ENCODE measurements around the gene ZFP36L1.

DNA sequence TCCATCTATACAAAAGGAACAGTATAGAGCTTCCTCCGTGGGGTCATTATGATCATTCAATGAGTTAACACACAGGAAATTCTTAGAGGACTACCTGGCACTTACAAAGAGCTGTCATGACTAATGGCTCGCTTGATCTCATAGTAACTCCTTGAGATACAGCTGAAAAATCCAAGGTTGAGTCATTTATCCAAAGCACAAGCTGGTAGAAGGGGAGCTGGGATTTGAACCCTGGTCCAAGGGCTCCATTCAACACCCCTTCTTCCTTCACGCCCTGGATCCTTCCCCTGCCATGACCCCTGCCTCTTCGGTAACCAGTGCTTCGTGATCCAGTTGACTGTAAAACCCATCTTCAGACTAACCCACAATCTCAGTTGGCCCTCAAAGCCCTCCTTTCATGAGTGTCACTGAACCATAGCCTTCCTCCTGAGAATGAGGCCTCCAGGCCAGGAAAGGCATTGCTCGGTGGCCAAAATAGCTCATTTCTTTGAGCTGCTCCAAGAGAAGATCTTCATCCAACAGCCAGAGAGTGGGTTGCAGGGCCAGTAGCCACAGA, 7.8 kb downstream of the ZFP36L1 start:
- TF ChIP-seq, protein P1, sequence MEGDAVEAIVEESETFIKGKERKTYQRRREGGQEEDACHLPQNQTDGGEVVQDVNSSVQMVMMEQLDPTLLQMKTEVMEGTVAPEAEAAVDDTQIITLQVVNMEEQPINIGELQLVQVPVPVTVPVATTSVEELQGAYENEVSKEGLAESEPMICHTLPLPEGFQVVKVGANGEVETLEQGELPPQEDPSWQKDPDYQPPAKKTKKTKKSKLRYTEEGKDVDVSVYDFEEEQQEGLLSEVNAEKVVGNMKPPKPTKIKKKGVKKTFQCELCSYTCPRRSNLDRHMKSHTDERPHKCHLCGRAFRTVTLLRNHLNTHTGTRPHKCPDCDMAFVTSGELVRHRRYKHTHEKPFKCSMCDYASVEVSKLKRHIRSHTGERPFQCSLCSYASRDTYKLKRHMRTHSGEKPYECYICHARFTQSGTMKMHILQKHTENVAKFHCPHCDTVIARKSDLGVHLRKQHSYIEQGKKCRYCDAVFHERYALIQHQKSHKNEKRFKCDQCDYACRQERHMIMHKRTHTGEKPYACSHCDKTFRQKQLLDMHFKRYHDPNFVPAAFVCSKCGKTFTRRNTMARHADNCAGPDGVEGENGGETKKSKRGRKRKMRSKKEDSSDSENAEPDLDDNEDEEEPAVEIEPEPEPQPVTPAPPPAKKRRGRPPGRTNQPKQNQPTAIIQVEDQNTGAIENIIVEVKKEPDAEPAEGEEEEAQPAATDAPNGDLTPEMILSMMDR (IDR thresholded peaks at IDR 0.05 in 8 of 11, conservative IDR thresholded peaks at IDR 0.05 in 3 of 11), result no peak
- TF ChIP-seq POLR2AphosphoS5 (IDR thresholded peaks at IDR 0.05), result no peak
- TF ChIP-seq POLR2A (IDR thresholded peaks at IDR 0.05), result no peak

All from spleen (tissue), 7 donors.